ENCODE measurements around the gene IZUMO4.

DNA sequence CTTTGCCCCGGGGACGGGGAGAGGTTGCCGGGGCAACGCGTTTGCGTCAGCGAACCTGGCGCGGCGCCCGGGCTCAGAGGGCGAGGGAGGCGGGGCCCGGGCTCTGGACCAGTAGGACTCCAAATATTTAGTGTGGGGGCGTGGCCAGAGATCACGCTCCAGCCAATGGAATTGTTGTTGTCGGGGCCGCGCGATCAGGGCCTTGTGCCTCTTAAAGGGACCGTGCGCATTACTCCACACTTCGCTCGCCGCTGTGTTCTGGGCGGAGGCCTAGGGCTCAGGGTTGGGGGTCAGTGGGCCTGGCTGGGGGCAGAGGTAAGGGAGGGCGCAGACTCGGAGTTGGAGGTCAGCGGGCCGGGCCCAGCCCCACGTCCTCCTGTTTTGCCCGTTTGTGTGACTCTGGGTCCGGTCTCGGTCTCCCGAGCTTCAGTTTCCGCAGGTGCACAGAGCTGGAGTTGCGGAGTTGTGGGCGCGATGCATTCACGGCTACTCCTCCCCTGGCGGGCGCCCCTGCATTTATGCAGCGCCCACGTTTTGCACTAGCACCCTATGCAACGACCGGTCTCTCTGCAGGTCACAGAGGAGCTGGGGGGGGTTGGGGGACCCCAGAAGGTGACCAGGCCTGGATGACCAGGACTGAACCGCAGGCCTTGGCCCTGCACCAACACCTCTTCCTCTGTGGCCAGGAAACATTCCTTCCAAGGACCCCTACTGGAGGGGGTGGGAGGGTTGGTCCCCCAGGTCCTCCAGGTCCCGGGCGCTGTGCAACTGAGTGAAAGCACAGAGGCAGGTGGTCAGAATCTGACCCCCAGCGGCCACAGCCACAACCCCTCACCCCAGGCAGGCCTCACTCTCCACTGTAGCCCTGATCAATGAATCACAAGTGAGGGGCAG lies 35.0 kb upstream of the IZUMO4 start:
- peak; percentile 42 to 70 for TF ChIP-seq POLR2AphosphoS5 (IDR thresholded peaks at IDR 0.05)
- TF ChIP-seq, protein P1, sequence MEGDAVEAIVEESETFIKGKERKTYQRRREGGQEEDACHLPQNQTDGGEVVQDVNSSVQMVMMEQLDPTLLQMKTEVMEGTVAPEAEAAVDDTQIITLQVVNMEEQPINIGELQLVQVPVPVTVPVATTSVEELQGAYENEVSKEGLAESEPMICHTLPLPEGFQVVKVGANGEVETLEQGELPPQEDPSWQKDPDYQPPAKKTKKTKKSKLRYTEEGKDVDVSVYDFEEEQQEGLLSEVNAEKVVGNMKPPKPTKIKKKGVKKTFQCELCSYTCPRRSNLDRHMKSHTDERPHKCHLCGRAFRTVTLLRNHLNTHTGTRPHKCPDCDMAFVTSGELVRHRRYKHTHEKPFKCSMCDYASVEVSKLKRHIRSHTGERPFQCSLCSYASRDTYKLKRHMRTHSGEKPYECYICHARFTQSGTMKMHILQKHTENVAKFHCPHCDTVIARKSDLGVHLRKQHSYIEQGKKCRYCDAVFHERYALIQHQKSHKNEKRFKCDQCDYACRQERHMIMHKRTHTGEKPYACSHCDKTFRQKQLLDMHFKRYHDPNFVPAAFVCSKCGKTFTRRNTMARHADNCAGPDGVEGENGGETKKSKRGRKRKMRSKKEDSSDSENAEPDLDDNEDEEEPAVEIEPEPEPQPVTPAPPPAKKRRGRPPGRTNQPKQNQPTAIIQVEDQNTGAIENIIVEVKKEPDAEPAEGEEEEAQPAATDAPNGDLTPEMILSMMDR (IDR thresholded peaks at IDR 0.05), result peak in 3 of 6 experiments; percentile 5 to 14 (median 10)
- TF ChIP-seq POLR2A (IDR thresholded peaks at IDR 0.05), result peak in 2 of 4 donors; percentile 13 to 35
